Breast epithelium (tissue), 3 donors: ENCODE measurements around the gene RPS27.

Source experiments
- POLR2A ChIP-seq: fragments of 450-650 bp; IDR thresholded peaks from one replicate; pipeline ENCODE4 v1.6.1; 2016; ENCODE audit warnings: antibody characterized with exemption, mild to moderate bottlenecking, moderate library complexity
- POLR2AphosphoS5 ChIP-seq, 3 donors: sonication (generic); formaldehyde crosslinking; IDR thresholded peaks; one replicate each; pipeline ENCODE4 v1.6.1; 2017; ENCODE audit warnings: antibody characterized with exemption in 3 of 3
- TF ChIP-seq, protein P1 (sequence below), 3 donors: fragments of 450-650 bp; IDR thresholded peaks; one replicate each; pipeline ENCODE4 v1.5.1; 2016 to 2017; ENCODE audit warnings: antibody characterized with exemption in 3 of 3, mild to moderate bottlenecking in 3 of 3, moderate library complexity in 3 of 3

DNA sequence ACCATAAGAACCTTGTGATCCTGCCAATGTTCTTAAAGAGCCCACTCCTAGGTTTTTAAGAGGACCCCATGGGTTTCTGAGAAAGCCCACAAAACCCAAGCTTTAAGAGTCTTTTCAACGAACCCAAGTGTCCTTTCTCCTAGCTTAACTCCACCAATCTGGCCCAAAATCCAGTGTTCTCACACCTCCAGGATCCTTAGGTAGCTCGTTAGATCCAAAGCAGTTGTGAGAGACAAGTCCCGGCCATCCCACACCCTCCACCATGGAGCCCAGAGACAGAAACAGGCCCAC lies 45.8 kb upstream of the RPS27 start:
- TF ChIP-seq POLR2AphosphoS5 (IDR thresholded peaks at IDR 0.05) (no peak), POLR2A (no peak)
- TF ChIP-seq, protein P1, sequence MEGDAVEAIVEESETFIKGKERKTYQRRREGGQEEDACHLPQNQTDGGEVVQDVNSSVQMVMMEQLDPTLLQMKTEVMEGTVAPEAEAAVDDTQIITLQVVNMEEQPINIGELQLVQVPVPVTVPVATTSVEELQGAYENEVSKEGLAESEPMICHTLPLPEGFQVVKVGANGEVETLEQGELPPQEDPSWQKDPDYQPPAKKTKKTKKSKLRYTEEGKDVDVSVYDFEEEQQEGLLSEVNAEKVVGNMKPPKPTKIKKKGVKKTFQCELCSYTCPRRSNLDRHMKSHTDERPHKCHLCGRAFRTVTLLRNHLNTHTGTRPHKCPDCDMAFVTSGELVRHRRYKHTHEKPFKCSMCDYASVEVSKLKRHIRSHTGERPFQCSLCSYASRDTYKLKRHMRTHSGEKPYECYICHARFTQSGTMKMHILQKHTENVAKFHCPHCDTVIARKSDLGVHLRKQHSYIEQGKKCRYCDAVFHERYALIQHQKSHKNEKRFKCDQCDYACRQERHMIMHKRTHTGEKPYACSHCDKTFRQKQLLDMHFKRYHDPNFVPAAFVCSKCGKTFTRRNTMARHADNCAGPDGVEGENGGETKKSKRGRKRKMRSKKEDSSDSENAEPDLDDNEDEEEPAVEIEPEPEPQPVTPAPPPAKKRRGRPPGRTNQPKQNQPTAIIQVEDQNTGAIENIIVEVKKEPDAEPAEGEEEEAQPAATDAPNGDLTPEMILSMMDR (IDR thresholded peaks at IDR 0.05): no peak
